Astrocyte (in vitro differentiated cells and primary cell): ENCODE results near the gene USP47. TPM values are rescaled to one million over a fixed set of nuclear protein-coding genes. Genes with fewer than 3 reads are reported as not detected.
A peak's percentile ranks its signal among the peaks of the same experiment; 100 is the strongest.

ENCODE experiments used
- DNase-seq: peaks from one replicate; pipeline ENCODE4 v3.0.0-alpha.2; 2010; ENCODE audit warnings: low read depth
- FAIRE-seq: peaks from 2 replicates; lab custom pipeline; 2011; peaks lifted over from hg19 to GRCh38; lab: Jason Lieb, UNC
- H2AFZ ChIP-seq: 2 replicates; pipeline ENCODE4 v1.6.0; 2012; ENCODE audit warnings: low read depth, low read length, inconsistent platforms
- H3K27ac ChIP-seq: 2 replicates; pipeline ENCODE4 v1.5.1; 2011; ENCODE audit warnings: low read depth, low read length, inconsistent platforms
- H3K27me3 ChIP-seq: 2 replicates; pipeline ENCODE4 v1.6.0; 2011; ENCODE audit warnings: low read length, inconsistent platforms; ENCODE audit not compliant: insufficient read depth
- H3K36me3 ChIP-seq: 2 replicates; pipeline ENCODE4 v1.5.1; 2011; ENCODE audit warnings: low read length, inconsistent platforms; ENCODE audit not compliant: insufficient read depth
- H3K4me1 ChIP-seq: 2 replicates; pipeline ENCODE4 v1.5.1; 2011; ENCODE audit warnings: low read length, inconsistent platforms; ENCODE audit not compliant: insufficient read depth
- H3K4me2 ChIP-seq: 2 replicates; pipeline ENCODE4 v1.6.0; 2012; ENCODE audit warnings: low read length, inconsistent platforms
- H3K4me3 ChIP-seq: 2 replicates; pipeline ENCODE4 v1.5.1; 2011; ENCODE audit warnings: low read depth, mild to moderate bottlenecking, low read length, inconsistent platforms; ENCODE audit not compliant: insufficient read depth
- H3K79me2 ChIP-seq: 2 replicates; pipeline ENCODE4 v1.6.0; 2012; ENCODE audit warnings: mild to moderate bottlenecking, low read length, inconsistent platforms; ENCODE audit not compliant: insufficient read depth
- H3K9ac ChIP-seq: 2 replicates; pipeline ENCODE4 v1.6.0; 2012; ENCODE audit warnings: mild to moderate bottlenecking, low read length, inconsistent platforms
- H3K9me3 ChIP-seq: 2 replicates; pipeline ENCODE4 v1.5.1; 2012; ENCODE audit warnings: low read depth, mild to moderate bottlenecking, low read length, inconsistent platforms; ENCODE audit not compliant: insufficient read depth
- H4K20me1 ChIP-seq: 2 replicates; pipeline ENCODE4 v1.6.0; 2012; ENCODE audit warnings: low read length, inconsistent platforms; ENCODE audit not compliant: insufficient read depth
- H3K27ac Mint-ChIP-seq: one replicate; pipeline ENCODE4 v1.8.0; 2021; ENCODE audit warnings: mild to moderate bottlenecking, mixed read lengths; ENCODE audit not compliant: unreplicated experiment
- H3K27me3 Mint-ChIP-seq: one replicate; pipeline ENCODE4 v1.8.0; 2021; ENCODE audit warnings: low read depth, mixed read lengths; ENCODE audit not compliant: unreplicated experiment
- H3K36me3 Mint-ChIP-seq: one replicate; pipeline ENCODE4 v1.8.0; 2021; ENCODE audit warnings: low read depth, mixed read lengths; ENCODE audit not compliant: unreplicated experiment
- H3K4me1 Mint-ChIP-seq: one replicate; pipeline ENCODE4 v1.8.0; 2021; ENCODE audit warnings: low read depth, mixed read lengths; ENCODE audit not compliant: unreplicated experiment
- H3K4me3 Mint-ChIP-seq: one replicate; pipeline ENCODE4 v1.8.0; 2021; ENCODE audit warnings: mild to moderate bottlenecking, moderate library complexity, mixed read lengths; ENCODE audit not compliant: unreplicated experiment
- H3K9me3 Mint-ChIP-seq: one replicate; pipeline ENCODE4 v1.8.0; 2021; ENCODE audit warnings: mild to moderate bottlenecking, mixed read lengths; ENCODE audit not compliant: unreplicated experiment
- EZH2 ChIP-seq: IDR thresholded peaks from 2 replicates; pipeline ENCODE4 v1.6.1; 2012; ENCODE audit warnings: mild to moderate bottlenecking, low read length, inconsistent platforms; ENCODE audit not compliant: insufficient read depth
- total RNA-seq: library from RNA; stranded (reverse); gene quantifications from 2 replicates; pipeline ENCODE4 v1.2.1, GENCODE V29; 2021
- TF ChIP-seq, protein P1 (sequence below): IDR thresholded peaks from 2 replicates; pipeline ENCODE4 v1.5.1; 2011; ENCODE audit warnings: low read depth, mild to moderate bottlenecking, inconsistent platforms, low read length, moderate library complexity; ENCODE audit not compliant: insufficient read depth

USP47 gene
- total RNA-seq, 1 donor from 2014 or later = 49.5 TPM

DNA sequence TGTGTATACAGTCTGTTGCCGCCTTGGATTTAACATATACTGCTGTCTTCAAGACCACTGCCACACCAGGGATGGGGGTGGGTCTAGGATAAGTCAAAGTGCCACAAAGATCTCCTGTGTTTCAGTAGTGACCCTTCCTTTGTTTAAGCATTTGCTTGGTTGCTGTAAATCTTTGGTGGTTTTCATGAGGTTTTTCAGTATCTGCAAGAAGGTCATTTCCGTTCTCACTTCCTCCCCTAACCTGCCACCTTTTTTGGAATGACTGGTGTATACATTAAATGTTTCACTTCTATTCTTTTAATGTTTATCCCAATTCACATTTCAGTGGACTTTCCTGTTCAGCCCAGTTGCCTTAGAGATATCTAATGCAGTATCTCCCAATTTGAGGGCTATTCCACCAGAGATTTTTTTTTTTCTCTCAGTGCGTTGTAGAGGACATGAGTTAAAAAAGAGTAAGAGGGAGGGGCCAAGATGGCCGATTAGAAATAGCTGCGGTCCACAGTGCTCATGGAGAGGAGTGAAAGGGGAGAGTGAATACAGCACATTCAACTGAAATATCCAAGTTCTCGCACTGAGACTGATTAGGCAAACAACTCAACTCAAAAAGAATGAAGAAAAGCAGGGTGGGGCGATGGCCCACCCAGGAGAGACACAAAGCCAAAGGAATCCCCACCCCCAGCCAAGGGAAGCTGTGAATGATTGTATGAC lies 43.2 kb downstream of the USP47 start:
- FAIRE-seq = no peak
- no peaks in the 10 kb centered on the region for H3K27me3 Mint-ChIP-seq
- Histone ChIP-seq H3K27ac (no peak overlapping the region), H3K27me3 (no peaks in the 10 kb centered on the region), H4K20me1 (peaks cover 24% of the 10 kb centered on the region), H3K4me1 (no peaks in the 10 kb centered on the region), H3K36me3 (peaks cover 21% of the 10 kb centered on the region), H2AFZ (no peak overlapping the region), H3K9me3 (no peaks in the 10 kb centered on the region), H3K9ac (no peak overlapping the region), H3K79me2 (peaks cover 38% of the 10 kb centered on the region), H3K4me2 (no peak overlapping the region), H3K4me3 (no peak overlapping the region)
- H3K4me1 Mint-ChIP-seq = peaks cover 11% of the 10 kb centered on the region
- H3K9me3 Mint-ChIP-seq = no peaks in the 10 kb centered on the region
- peaks cover 27% of the 10 kb centered on the region for H3K36me3 Mint-ChIP-seq
- TF ChIP-seq, protein P1, sequence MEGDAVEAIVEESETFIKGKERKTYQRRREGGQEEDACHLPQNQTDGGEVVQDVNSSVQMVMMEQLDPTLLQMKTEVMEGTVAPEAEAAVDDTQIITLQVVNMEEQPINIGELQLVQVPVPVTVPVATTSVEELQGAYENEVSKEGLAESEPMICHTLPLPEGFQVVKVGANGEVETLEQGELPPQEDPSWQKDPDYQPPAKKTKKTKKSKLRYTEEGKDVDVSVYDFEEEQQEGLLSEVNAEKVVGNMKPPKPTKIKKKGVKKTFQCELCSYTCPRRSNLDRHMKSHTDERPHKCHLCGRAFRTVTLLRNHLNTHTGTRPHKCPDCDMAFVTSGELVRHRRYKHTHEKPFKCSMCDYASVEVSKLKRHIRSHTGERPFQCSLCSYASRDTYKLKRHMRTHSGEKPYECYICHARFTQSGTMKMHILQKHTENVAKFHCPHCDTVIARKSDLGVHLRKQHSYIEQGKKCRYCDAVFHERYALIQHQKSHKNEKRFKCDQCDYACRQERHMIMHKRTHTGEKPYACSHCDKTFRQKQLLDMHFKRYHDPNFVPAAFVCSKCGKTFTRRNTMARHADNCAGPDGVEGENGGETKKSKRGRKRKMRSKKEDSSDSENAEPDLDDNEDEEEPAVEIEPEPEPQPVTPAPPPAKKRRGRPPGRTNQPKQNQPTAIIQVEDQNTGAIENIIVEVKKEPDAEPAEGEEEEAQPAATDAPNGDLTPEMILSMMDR = no peak
- no peak for TF ChIP-seq EZH2
- H3K4me3 Mint-ChIP-seq = no peak overlapping the region
- no peak overlapping the region for H3K27ac Mint-ChIP-seq
- no peak for DNase-seq

- Mint-ChIP-seq H3K9me3 (no peaks in the 10 kb centered on the region), H3K27ac (no peak overlapping the region), H3K27me3 (no peaks in the 10 kb centered on the region), H3K36me3 (peaks cover 8% of the 10 kb centered on the region), H3K4me1 (peaks cover 1% of the 10 kb centered on the region), H3K4me3 (no peak overlapping the region)
- Histone ChIP-seq H4K20me1 (peaks cover 3% of the 10 kb centered on the region), H3K36me3 (peaks cover 3% of the 10 kb centered on the region), H3K27me3 (no peaks in the 10 kb centered on the region), H3K79me2 (no peaks in the 10 kb centered on the region), H3K9ac (no peak overlapping the region), H3K4me2 (peak overlapping the region; percentile 15), H2AFZ (no peak overlapping the region), H3K9me3 (no peaks in the 10 kb centered on the region), H3K4me1 (no peaks in the 10 kb centered on the region), H3K27ac (no peak overlapping the region), H3K4me3 (no peak overlapping the region)
- TF ChIP-seq EZH2 = no peak
- TF ChIP-seq, protein P1 = no peak
- DNase-seq (peak; percentile 5), FAIRE-seq (no peak)
These were observed 52.7 kb downstream of the USP47 start for GRCh38 chr11:11894486-11894885.

DNA sequence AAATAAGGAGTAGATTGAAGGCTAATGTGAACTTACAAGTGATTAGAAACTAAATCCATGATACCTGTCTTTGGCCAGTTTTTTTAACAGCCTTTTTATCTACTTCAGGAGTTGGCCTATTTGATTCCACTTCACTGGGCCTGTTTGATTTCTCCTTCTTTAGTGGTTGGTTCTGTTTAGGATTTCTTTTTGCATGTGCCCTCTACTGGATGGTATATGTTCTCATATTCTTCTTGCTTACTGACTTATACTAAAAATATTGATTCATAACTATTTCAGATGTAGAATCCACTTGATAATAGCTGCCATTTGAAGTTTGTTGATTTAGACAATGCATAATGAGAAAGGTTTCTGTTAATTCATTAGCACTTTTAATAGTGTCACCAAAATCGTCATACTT lies 53.9 kb downstream of the USP47 start:
- H3K27me3 ChIP-seq = no peaks in the 10 kb centered on the region
- H3K36me3 ChIP-seq = peaks cover 7% of the 10 kb centered on the region
- H3K27ac ChIP-seq = no peak overlapping the region
- peak; percentile 62 for FAIRE-seq
- TF ChIP-seq, protein P1 = no peak
- TF ChIP-seq EZH2 = no peak
- H3K4me1 ChIP-seq = no peaks in the 10 kb centered on the region
- Mint-ChIP-seq H3K4me1 (peaks cover 1% of the 10 kb centered on the region), H3K9me3 (no peaks in the 10 kb centered on the region), H3K4me3 (no peak overlapping the region), H3K27me3 (no peaks in the 10 kb centered on the region), H3K27ac (no peak overlapping the region), H3K36me3 (peaks cover 11% of the 10 kb centered on the region)
- no peak overlapping the region for H2AFZ ChIP-seq
- H3K4me3 ChIP-seq = no peak overlapping the region
- peaks cover 3% of the 10 kb centered on the region for H4K20me1 ChIP-seq
- H3K79me2 ChIP-seq = no peaks in the 10 kb centered on the region
- no peaks in the 10 kb centered on the region for H3K9me3 ChIP-seq
- H3K4me2 ChIP-seq = no peak overlapping the region
- no peak overlapping the region for H3K9ac ChIP-seq
- no peak for DNase-seq
